ENCODE results near the gene PDP2.

GRCh38 chr16:66862023-66862520 is 18.2 kb upstream of the PDP2 start:
- TF ChIP-seq CTCF (IDR thresholded peaks at IDR 0.05; ENCODE audit: low read depth, low read length, poor library complexity, severe bottlenecking) (no peak), EZH2phosphoT487 (IDR thresholded peaks at IDR 0.05; ENCODE audit: borderline replicate concordance, low read length) (no peak)
